Nephron progenitor cell (in vitro differentiated cells): ENCODE data around the gene EPHB6.
A peak's percentile ranks its signal among the peaks of the same experiment; 100 is the strongest.

Experiments used
- DNase-seq: peaks from one replicate; pipeline ENCODE4 v3.0.0; 2021
- H3K27ac Mint-ChIP-seq: 2 replicates; pipeline ENCODE4 v1.8.0; 2021; ENCODE audit warnings: mild to moderate bottlenecking, moderate library complexity, mixed read lengths
- H3K27me3 Mint-ChIP-seq: 2 replicates; pipeline ENCODE4 v1.8.0; 2021; ENCODE audit warnings: mild to moderate bottlenecking, low read depth, mixed read lengths; ENCODE audit not compliant: poor library complexity
- H3K36me3 Mint-ChIP-seq: 2 replicates; pipeline ENCODE4 v1.8.0; 2021; ENCODE audit warnings: low read depth, mixed read lengths
- H3K4me1 Mint-ChIP-seq: 2 replicates; pipeline ENCODE4 v1.8.0; 2021; ENCODE audit warnings: mixed read lengths
- H3K4me3 Mint-ChIP-seq: 2 replicates; pipeline ENCODE4 v1.8.0; 2021; ENCODE audit warnings: mild to moderate bottlenecking, moderate library complexity, mixed read lengths
- H3K9me3 Mint-ChIP-seq: 2 replicates; pipeline ENCODE4 v1.8.0; 2021; ENCODE audit warnings: mild to moderate bottlenecking, moderate library complexity, mixed read lengths
- CTCF ChIP-seq: fragments of 200-600 bp; sonication (generic); IDR thresholded peaks from 2 replicates; pipeline ENCODE4 v1.5.0; 2021; ENCODE audit warnings: antibody characterized with exemption

Gene EPHB6

GRCh38 chr7:142854372-142855113, at the start of gene EPHB6:
Gene EPHB6, plus strand, starts transcription at chr7:142855076. Its CDS starts 8,152 bp downstream, at chr7:142863228.
- DNase-seq = peak; percentile 83
- H3K4me3 Mint-ChIP-seq = peak within 1 kb of the TSS; percentile 96
- no peaks in the 10 kb centered on the region for H3K36me3 Mint-ChIP-seq
- H3K9me3 Mint-ChIP-seq = no peaks in the 10 kb centered on the region
- peaks cover 19% of the 10 kb centered on the region for H3K4me1 Mint-ChIP-seq
- no peak for TF ChIP-seq CTCF
- H3K27ac Mint-ChIP-seq = no peak within 1 kb of the TSS
- H3K27me3 Mint-ChIP-seq = peaks cover 31% of the 10 kb centered on the region

DNA sequence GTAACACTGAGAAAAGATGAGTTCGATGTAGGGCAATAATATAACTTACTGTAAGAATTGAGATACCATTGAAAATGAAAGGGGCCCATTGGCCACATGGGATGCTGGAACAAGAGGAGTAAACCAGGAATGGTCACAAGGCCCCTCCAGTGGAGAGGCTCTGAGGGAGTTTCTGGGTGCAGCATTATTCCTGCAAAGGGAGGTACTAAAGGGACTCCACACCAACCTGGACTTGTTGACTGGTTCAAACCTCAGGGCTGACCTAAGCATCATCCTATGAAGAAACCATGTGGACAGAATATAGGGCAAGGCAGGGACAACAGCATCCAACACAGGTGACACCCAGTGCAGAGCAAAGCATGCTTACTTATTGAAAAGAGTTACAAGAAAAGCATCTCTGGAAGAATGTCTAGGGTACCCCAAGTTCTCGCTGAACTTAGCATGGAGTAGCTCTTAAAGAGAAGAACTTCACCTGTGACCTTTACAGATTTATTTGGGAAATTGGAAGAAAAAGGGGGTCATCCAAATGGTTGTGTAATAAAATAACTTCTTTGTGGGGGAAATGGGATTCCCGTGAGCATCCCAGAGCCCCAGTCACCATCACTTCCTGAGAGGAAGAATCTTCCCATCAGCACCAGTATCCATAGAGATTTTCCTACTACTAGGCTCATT, 49.4 kb upstream of the EPHB6 start:
- Mint-ChIP-seq H3K4me3 (no peak overlapping the region), H3K27me3 (peaks cover 81% of the 10 kb centered on the region), H3K9me3 (no peaks in the 10 kb centered on the region), H3K27ac (no peak overlapping the region), H3K4me1 (no peaks in the 10 kb centered on the region), H3K36me3 (no peaks in the 10 kb centered on the region)
- no peak for DNase-seq
- TF ChIP-seq CTCF = no peak

DNA sequence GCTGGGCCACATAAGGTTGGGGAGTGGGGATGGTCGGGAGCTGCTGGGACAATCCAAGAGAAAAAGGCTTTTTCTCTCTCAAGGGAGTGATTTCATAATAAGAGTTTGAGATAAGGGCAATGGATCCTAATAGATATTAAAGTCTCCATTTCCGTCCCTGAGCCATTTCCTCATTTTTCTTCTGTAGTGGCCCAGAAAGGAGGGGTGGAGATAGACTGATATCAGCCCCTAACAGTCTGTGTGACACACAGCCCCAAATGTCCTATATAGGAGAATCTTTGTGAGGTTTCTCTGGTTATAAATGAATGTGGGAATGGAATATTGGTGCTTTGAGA, 48.9 kb upstream of the EPHB6 start:
- no peak for DNase-seq
- Mint-ChIP-seq H3K4me3 (no peak overlapping the region), H3K36me3 (no peaks in the 10 kb centered on the region), H3K27me3 (peaks cover 76% of the 10 kb centered on the region), H3K27ac (no peak overlapping the region), H3K4me1 (no peaks in the 10 kb centered on the region), H3K9me3 (no peaks in the 10 kb centered on the region)
- TF ChIP-seq CTCF = no peak

- H3K9me3 Mint-ChIP-seq = no peaks in the 10 kb centered on the region
- no peaks in the 10 kb centered on the region for H3K36me3 Mint-ChIP-seq
- no peak overlapping the region for H3K4me3 Mint-ChIP-seq
- H3K4me1 Mint-ChIP-seq = no peaks in the 10 kb centered on the region
- no peak for TF ChIP-seq CTCF
- H3K27me3 Mint-ChIP-seq = peaks cover 78% of the 10 kb centered on the region
- no peak for DNase-seq
- H3K27ac Mint-ChIP-seq = no peak overlapping the region
Measured at GRCh38 chr7:142806957-142807356, 47.9 kb upstream of the EPHB6 start.

GRCh38 chr7:142807855-142808460, 46.9 kb upstream of the EPHB6 start:
- no peaks in the 10 kb centered on the region for H3K36me3 Mint-ChIP-seq
- DNase-seq = no peak
- no peak overlapping the region for H3K4me3 Mint-ChIP-seq
- no peaks in the 10 kb centered on the region for H3K4me1 Mint-ChIP-seq
- no peak overlapping the region for H3K27ac Mint-ChIP-seq
- H3K27me3 Mint-ChIP-seq = peaks cover 82% of the 10 kb centered on the region
- no peak for TF ChIP-seq CTCF
- no peaks in the 10 kb centered on the region for H3K9me3 Mint-ChIP-seq
